VCaP (cell line): ENCODE measurements around the gene ABCA2.

Experiments used
- H3K27ac ChIP-seq: fragments of 450-650 bp; 2 replicates; pipeline ENCODE4 v1.5.1; 2017
- CTCF ChIP-seq: fragments of 450-650 bp; conservative IDR thresholded peaks from 2 replicates; pipeline ENCODE4 v1.5.1; 2017; ENCODE audit warnings: mild to moderate bottlenecking, moderate library complexity

The ABCA2 gene

GRCh38 chr9:136978865-136979544 lies 49.0 kb downstream of the ABCA2 start:
- no peak for TF ChIP-seq CTCF
- no peak overlapping the region for H3K27ac ChIP-seq

GRCh38 chr9:136978073-136978864 lies 49.8 kb downstream of the ABCA2 start:
- H3K27ac ChIP-seq = peak overlapping the region; percentile 31; the same call in 1 of the 2 replicates
- no peak for TF ChIP-seq CTCF

- no peak for TF ChIP-seq CTCF
- peak overlapping the region; percentile 31; the same call in 1 of the 2 replicates for H3K27ac ChIP-seq
These were observed 50.4 kb downstream of the ABCA2 start for GRCh38 chr9:136977649-136978072.

GRCh38 chr9:136977223-136977622 lies 50.8 kb downstream of the ABCA2 start, which contains the start of gene PTGDS:
Gene PTGDS, plus strand, starts transcription at chr9:136977504. Its CDS starts 75 bp downstream, at chr9:136977579.
- TF ChIP-seq CTCF = no peak
- peak within 1 kb of the TSS; percentile 31; the same call in 1 of the 2 replicates for H3K27ac ChIP-seq

GRCh38 chr9:136975644-136976043 lies 52.4 kb downstream of the ABCA2 start:
- no peak overlapping the region for H3K27ac ChIP-seq
- TF ChIP-seq CTCF = no peak

- no peak overlapping the region for H3K27ac ChIP-seq
- TF ChIP-seq CTCF = no peak
These were observed 53.1 kb downstream of the ABCA2 start for GRCh38 chr9:136974817-136975535.
